Mucosa of stomach (tissue), 1 donor: ENCODE measurements around the gene GPC6.

Source experiments
- H3K27me3 ChIP-seq: one replicate; pipeline ENCODE4 v1.7.0; 2013; ENCODE audit warnings: mild to moderate bottlenecking, low read length; ENCODE audit not compliant: control insufficient read depth, insufficient read depth
- H3K36me3 ChIP-seq: one replicate; pipeline ENCODE4 v1.7.0; 2013; ENCODE audit warnings: low read length; ENCODE audit not compliant: control insufficient read depth, insufficient read depth
- H3K4me1 ChIP-seq: one replicate; pipeline ENCODE4 v1.7.0; 2013; ENCODE audit warnings: mild to moderate bottlenecking, low read length; ENCODE audit not compliant: control insufficient read depth, insufficient read depth
- H3K4me3 ChIP-seq: one replicate; pipeline ENCODE4 v1.7.0; 2013; ENCODE audit warnings: low read length
- H3K9ac ChIP-seq: one replicate; pipeline ENCODE4 v1.7.0; 2013; ENCODE audit warnings: mild to moderate bottlenecking, low read length, moderate library complexity
- H3K9me3 ChIP-seq: one replicate; pipeline ENCODE4 v1.7.0; 2013; ENCODE audit warnings: mild to moderate bottlenecking, low read length, moderate library complexity; ENCODE audit not compliant: control insufficient read depth
- donor health status: Pancreatic carcinoma.

Gene GPC6

GRCh38 chr13:93670866-93671265, 444.3 kb downstream of the GPC6 start:
- Histone ChIP-seq H3K36me3 (no peaks in the 10 kb centered on the region), H3K4me1 (no peaks in the 10 kb centered on the region), H3K27me3 (no peaks in the 10 kb centered on the region), H3K4me3 (no peak overlapping the region), H3K9ac (no peak overlapping the region), H3K9me3 (no peaks in the 10 kb centered on the region)

GRCh38 chr13:93672996-93673395, 446.4 kb downstream of the GPC6 start:
- no peaks in the 10 kb centered on the region for H3K27me3 ChIP-seq
- no peak overlapping the region for H3K4me3 ChIP-seq
- H3K9ac ChIP-seq, result no peak overlapping the region
- H3K9me3 ChIP-seq, result no peaks in the 10 kb centered on the region
- no peaks in the 10 kb centered on the region for H3K4me1 ChIP-seq
- H3K36me3 ChIP-seq, result no peaks in the 10 kb centered on the region

- Histone ChIP-seq H3K36me3 (no peaks in the 10 kb centered on the region), H3K9me3 (no peaks in the 10 kb centered on the region), H3K9ac (no peak overlapping the region), H3K4me1 (no peaks in the 10 kb centered on the region), H3K4me3 (no peak overlapping the region), H3K27me3 (no peaks in the 10 kb centered on the region)
Measured at GRCh38 chr13:93673885-93674284, 447.3 kb downstream of the GPC6 start.

- no peaks in the 10 kb centered on the region for H3K27me3 ChIP-seq
- H3K9ac ChIP-seq, result no peak overlapping the region
- no peaks in the 10 kb centered on the region for H3K9me3 ChIP-seq
- H3K4me1 ChIP-seq, result no peaks in the 10 kb centered on the region
- no peak overlapping the region for H3K4me3 ChIP-seq
- H3K36me3 ChIP-seq, result no peaks in the 10 kb centered on the region
Measured at GRCh38 chr13:93674337-93674755, 447.7 kb downstream of the GPC6 start.

- Histone ChIP-seq H3K36me3 (no peaks in the 10 kb centered on the region), H3K9ac (no peak overlapping the region), H3K4me1 (no peaks in the 10 kb centered on the region), H3K9me3 (no peaks in the 10 kb centered on the region), H3K4me3 (no peak overlapping the region), H3K27me3 (no peaks in the 10 kb centered on the region)
Measured at GRCh38 chr13:93680329-93680728, 453.7 kb downstream of the GPC6 start.

GRCh38 chr13:93685900-93686299, 459.3 kb downstream of the GPC6 start:
- Histone ChIP-seq H3K9ac (no peak overlapping the region), H3K36me3 (no peaks in the 10 kb centered on the region), H3K4me1 (no peaks in the 10 kb centered on the region), H3K27me3 (no peaks in the 10 kb centered on the region), H3K9me3 (no peaks in the 10 kb centered on the region), H3K4me3 (no peak overlapping the region)

- Histone ChIP-seq H3K4me3 (no peak overlapping the region), H3K36me3 (no peaks in the 10 kb centered on the region), H3K4me1 (no peaks in the 10 kb centered on the region), H3K9me3 (no peaks in the 10 kb centered on the region), H3K27me3 (no peaks in the 10 kb centered on the region), H3K9ac (no peak overlapping the region)
Measured at GRCh38 chr13:93686399-93686798, 459.8 kb downstream of the GPC6 start.

- Histone ChIP-seq H3K36me3 (no peaks in the 10 kb centered on the region), H3K4me1 (no peaks in the 10 kb centered on the region), H3K9me3 (no peaks in the 10 kb centered on the region), H3K4me3 (no peak overlapping the region), H3K9ac (no peak overlapping the region), H3K27me3 (no peaks in the 10 kb centered on the region)
Measured at GRCh38 chr13:93687261-93687660, 460.7 kb downstream of the GPC6 start.

GRCh38 chr13:93689333-93689732, 462.7 kb downstream of the GPC6 start:
- Histone ChIP-seq H3K27me3 (no peaks in the 10 kb centered on the region), H3K9me3 (no peaks in the 10 kb centered on the region), H3K4me3 (no peak overlapping the region), H3K4me1 (no peaks in the 10 kb centered on the region), H3K36me3 (no peaks in the 10 kb centered on the region), H3K9ac (no peak overlapping the region)

- H3K9me3 ChIP-seq, result no peaks in the 10 kb centered on the region
- no peak overlapping the region for H3K4me3 ChIP-seq
- H3K36me3 ChIP-seq, result no peaks in the 10 kb centered on the region
- no peaks in the 10 kb centered on the region for H3K27me3 ChIP-seq
- no peak overlapping the region for H3K9ac ChIP-seq
- no peaks in the 10 kb centered on the region for H3K4me1 ChIP-seq
Measured at GRCh38 chr13:93690139-93690538, 463.5 kb downstream of the GPC6 start.

GRCh38 chr13:93698016-93698613, 471.5 kb downstream of the GPC6 start:
- Histone ChIP-seq H3K4me1 (no peaks in the 10 kb centered on the region), H3K9me3 (no peaks in the 10 kb centered on the region)

GRCh38 chr13:93700115-93700514, 473.5 kb downstream of the GPC6 start:
- Histone ChIP-seq H3K36me3 (no peaks in the 10 kb centered on the region), H3K4me3 (no peak overlapping the region), H3K9me3 (no peaks in the 10 kb centered on the region), H3K4me1 (no peaks in the 10 kb centered on the region), H3K9ac (no peak overlapping the region), H3K27me3 (no peaks in the 10 kb centered on the region)

More at GRCh38 chr13:93698016-93698613, 471.5 kb downstream of the GPC6 start:
- H3K27me3 ChIP-seq, result no peaks in the 10 kb centered on the region
- H3K9ac ChIP-seq, result no peak overlapping the region
- no peak overlapping the region for H3K4me3 ChIP-seq
- no peaks in the 10 kb centered on the region for H3K36me3 ChIP-seq
